Right atrium auricular region (tissue), 2 donors: Measurements from ENCODE around the gene FBXO17. TPM values are rescaled to one million over a fixed set of nuclear protein-coding genes. Genes with fewer than 3 reads are reported as not detected.

ENCODE experiments used
- DNase-seq: peaks from one replicate; pipeline ENCODE4 v3.0.0-alpha.2; 2019; ENCODE audit warnings: low spot score
- H3K27ac ChIP-seq, 2 donors: fragments of 200-600 bp; sonication (generic); 1 replicate in 1 of 2; 2 replicates in 1 of 2; pipeline ENCODE4 v1.5.1; 2016 to 2019
- H3K27me3 ChIP-seq, 2 donors: fragments of 200-600 bp; sonication (generic); one replicate each; pipeline versions ENCODE4 v1.5.1 to v1.6.0; 2017 to 2019
- H3K36me3 ChIP-seq: fragments of 200-600 bp; sonication (generic); one replicate; pipeline ENCODE4 v1.5.1; 2016
- H3K4me1 ChIP-seq, 2 donors: fragments of 200-600 bp; sonication (generic); one replicate each; pipeline versions ENCODE4 v1.5.1 to v1.6.0; 2017 to 2019
- H3K4me3 ChIP-seq, 2 donors: fragments of 200-600 bp; sonication (generic); 1 replicate in 1 of 2; 2 replicates in 1 of 2; pipeline ENCODE4 v1.5.1; 2017 to 2019; ENCODE audit warnings: mild to moderate bottlenecking in 1 of 2, moderate library complexity in 1 of 2
- H3K9me3 ChIP-seq, 2 donors: fragments of 200-600 bp; sonication (generic); one replicate each; pipeline ENCODE4 v1.5.1; 2019
- total RNA-seq, 2 donors: library from RNA; depleted of rRNA; stranded (reverse); fragments of >200 nt; gene quantifications; one replicate each; pipeline ENCODE4 v1.1.0, GENCODE V29; 2016
- TF ChIP-seq, protein P1 (sequence below), 2 donors: fragments of 200-600 bp; sonication (generic); IDR thresholded peaks; one replicate each; pipeline ENCODE4 v1.5.1; 2019; ENCODE audit warnings: antibody characterized with exemption in 2 of 2

The FBXO17 gene, protein sequence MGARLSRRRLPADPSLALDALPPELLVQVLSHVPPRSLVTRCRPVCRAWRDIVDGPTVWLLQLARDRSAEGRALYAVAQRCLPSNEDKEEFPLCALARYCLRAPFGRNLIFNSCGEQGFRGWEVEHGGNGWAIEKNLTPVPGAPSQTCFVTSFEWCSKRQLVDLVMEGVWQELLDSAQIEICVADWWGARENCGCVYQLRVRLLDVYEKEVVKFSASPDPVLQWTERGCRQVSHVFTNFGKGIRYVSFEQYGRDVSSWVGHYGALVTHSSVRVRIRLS
- total RNA-seq: 10 to 100 TPM in 1 of 2 donors, 1 to 10 TPM in 1; 5.7 to 13.1 TPM

DNA sequence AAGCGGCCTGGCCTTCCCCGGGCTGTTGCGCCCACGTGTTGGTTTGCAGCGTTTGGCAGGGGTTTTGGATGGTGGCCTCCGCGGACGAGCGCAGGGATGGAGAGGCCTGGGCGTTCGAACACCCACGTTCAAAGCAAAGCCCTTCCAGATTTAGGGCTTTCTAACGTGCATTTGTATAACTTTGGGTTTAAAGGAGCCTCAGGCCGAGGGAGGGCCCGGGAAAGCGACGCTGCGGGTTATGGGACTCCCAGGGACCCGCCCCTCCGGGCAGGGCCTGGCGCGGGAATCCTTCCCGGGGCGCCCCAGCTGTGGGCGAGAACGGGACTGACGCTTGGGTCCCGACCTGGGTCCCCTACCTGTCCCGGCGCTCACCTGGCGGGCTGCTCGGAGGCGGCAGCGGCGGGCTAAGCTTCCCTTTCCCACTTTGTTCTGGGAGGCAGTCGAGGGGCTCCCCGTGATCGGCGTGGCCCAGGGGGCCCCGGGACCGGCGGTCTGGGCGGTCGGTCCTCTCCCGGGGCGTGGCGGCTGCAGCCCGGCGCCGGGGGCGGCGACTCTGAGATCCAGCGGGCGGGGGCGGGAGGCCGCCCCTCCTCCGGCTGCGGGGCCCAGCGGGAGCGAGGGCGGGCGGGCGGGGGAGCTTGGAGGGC is at the start of gene FBXO17:
FBXO17 (minus strand) TSS at position 529 of the 647 bp plus-strand sequence. CDS start 25,423 bp downstream, outside the sequence.
- DNase-seq: no peak
- TF ChIP-seq, protein P1, sequence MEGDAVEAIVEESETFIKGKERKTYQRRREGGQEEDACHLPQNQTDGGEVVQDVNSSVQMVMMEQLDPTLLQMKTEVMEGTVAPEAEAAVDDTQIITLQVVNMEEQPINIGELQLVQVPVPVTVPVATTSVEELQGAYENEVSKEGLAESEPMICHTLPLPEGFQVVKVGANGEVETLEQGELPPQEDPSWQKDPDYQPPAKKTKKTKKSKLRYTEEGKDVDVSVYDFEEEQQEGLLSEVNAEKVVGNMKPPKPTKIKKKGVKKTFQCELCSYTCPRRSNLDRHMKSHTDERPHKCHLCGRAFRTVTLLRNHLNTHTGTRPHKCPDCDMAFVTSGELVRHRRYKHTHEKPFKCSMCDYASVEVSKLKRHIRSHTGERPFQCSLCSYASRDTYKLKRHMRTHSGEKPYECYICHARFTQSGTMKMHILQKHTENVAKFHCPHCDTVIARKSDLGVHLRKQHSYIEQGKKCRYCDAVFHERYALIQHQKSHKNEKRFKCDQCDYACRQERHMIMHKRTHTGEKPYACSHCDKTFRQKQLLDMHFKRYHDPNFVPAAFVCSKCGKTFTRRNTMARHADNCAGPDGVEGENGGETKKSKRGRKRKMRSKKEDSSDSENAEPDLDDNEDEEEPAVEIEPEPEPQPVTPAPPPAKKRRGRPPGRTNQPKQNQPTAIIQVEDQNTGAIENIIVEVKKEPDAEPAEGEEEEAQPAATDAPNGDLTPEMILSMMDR (IDR thresholded peaks at IDR 0.05): no peak
- Histone ChIP-seq H3K4me3 (peak within 1 kb of the TSS; percentile 52 to 62), H3K27ac (peak within 1 kb of the TSS; percentile 79 to 90), H3K4me1 (peaks cover 0 to 21% of the 10 kb centered on the region in 2 donors), H3K27me3 (no peaks in the 10 kb centered on the region), H3K9me3 (no peaks in the 10 kb centered on the region), H3K36me3 (no peaks in the 10 kb centered on the region)

DNA sequence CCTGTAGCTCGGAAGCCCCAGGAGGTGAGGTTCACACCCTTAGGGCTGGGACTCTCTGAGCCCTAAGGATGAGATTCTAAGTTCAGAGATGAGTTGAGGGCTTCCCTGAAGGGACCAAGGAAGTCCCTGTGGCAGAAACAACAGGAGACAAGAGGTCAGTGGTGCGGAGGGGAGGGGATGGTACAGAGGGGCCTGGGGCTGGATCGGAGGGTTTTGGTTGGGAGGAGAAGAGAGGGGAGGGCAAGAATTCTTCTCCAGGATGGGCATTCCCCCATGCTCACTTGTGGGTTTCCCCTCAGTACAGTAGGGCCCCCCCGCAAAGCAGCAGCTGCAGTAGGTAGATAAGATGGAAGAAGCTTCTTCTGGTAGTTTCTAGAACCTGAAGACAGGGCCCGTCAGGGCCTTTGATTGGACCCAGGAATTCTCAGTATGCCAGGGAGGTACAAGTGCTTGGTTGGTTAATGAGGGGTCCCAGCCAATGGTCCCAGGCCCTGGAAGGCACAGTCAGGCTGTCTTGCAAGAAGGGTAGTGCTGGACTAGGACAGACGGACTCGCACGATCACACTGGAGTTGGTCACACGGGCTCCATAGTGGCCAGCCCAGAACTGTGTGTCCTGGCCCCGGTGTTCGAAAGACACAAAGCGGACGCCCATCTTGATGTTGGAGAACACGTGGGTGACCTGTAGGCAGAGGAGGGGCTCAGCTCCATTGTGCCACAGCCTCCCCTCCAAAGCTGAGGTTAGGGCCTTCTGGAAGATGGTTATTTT is 49.5 kb upstream of the FBXO17 start:
- Histone ChIP-seq H3K27me3 (no peaks in the 10 kb centered on the region), H3K4me3 (no peak overlapping the region), H3K4me1 (no peaks in the 10 kb centered on the region), H3K9me3 (no peaks in the 10 kb centered on the region), H3K36me3 (peaks cover 4% of the 10 kb centered on the region), H3K27ac (no peak overlapping the region)
- DNase-seq: no peak
- TF ChIP-seq, protein P1 (IDR thresholded peaks at IDR 0.05): no peak

DNA sequence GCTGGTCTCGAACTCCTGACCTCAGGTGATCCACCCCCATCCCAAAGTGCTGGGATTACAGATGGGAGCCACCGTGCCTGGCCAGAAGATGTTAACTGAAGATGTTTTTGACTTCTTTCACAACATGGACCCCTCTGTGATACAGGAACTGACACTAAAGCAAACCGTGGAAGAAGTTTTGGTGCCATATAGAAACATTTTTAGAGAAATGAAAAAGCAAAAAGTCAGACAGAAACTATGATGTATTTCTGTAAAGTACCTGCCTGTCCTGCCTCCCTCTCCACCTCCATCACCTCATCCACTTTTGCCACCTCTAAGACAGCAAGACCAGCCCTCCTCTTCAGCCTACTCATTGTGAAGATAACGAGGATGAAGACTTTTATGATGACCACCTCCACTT is 45.5 kb upstream of the FBXO17 start:
- Histone ChIP-seq H3K4me1 (no peaks in the 10 kb centered on the region), H3K27me3 (no peaks in the 10 kb centered on the region), H3K9me3 (no peaks in the 10 kb centered on the region), H3K36me3 (no peaks in the 10 kb centered on the region), H3K4me3 (no peak overlapping the region), H3K27ac (no peak overlapping the region)
- TF ChIP-seq, protein P1 (IDR thresholded peaks at IDR 0.05): no peak
- DNase-seq: no peak

DNA sequence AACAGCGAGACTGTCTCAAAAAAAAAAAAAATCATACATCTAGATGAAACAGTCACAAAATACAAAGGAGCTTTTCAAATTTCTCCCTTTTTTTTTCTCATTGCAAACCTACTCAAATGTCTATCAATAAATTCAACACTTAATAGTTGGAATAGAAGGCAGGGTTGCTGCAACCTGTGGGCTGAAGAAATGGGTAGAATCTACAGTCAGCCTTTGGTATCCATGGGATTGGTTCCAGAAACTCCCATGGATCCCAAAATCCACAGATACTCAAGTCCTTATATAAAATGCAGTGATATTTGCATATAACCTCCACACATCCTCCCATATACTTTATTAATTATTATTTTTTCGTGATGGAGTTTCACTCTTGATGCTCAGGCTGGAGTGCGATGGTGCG is 42.1 kb upstream of the FBXO17 start:
- H3K9me3 ChIP-seq: no peaks in the 10 kb centered on the region
- no peak for DNase-seq
- no peak overlapping the region for H3K27ac ChIP-seq
- TF ChIP-seq, protein P1 (IDR thresholded peaks at IDR 0.05): no peak
- H3K4me1 ChIP-seq: no peaks in the 10 kb centered on the region
- no peak overlapping the region for H3K4me3 ChIP-seq
- H3K27me3 ChIP-seq: no peaks in the 10 kb centered on the region
- no peaks in the 10 kb centered on the region for H3K36me3 ChIP-seq

DNA sequence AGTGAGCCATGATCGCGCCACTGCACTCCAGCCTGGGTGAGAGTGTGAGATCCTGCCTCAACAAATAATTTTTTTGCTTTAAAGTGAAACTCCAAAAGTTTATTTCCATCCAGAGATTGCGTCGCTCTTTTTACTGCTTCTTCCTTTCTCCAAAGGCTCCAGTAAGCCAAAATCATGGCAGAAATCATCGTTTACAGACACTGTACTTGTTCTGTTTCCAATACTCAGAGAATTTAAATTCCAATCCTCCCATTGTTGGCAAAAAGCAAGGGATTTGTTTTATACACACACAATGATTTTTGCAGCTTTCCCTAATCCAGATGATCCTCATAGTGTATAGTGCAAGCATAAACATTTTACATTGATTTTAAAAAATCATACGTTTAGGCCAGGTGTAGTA is 41.5 kb upstream of the FBXO17 start:
- TF ChIP-seq, protein P1 (IDR thresholded peaks at IDR 0.05): no peak
- no peak overlapping the region for H3K4me3 ChIP-seq
- no peak for DNase-seq

More for the DNA sequence above, 41.5 kb upstream of the FBXO17 start:
- no peaks in the 10 kb centered on the region for H3K27me3 ChIP-seq
- no peaks in the 10 kb centered on the region for H3K4me1 ChIP-seq
- no peak overlapping the region for H3K27ac ChIP-seq
- H3K36me3 ChIP-seq: no peaks in the 10 kb centered on the region
- no peaks in the 10 kb centered on the region for H3K9me3 ChIP-seq
